ENCODE measurements around the gene SGF29.
"Not testable (repeated sequence)": the region's sequence is repeated elsewhere in the genome, so short reads cannot be mapped to it uniquely, and the experiment has no call there.

Gene SGF29

GRCh38 chr16:28526201-28527099, 27.3 kb upstream of the SGF29 start:
- FAIRE-seq: no peak
- no peak for TF ChIP-seq POLR2A (IDR thresholded peaks at IDR 0.05; ENCODE audit: low read depth, low read length)

GRCh38 chr16:28527100-28527785, 26.5 kb upstream of the SGF29 start:
- DNase-seq (ENCODE audit: insufficient read length, low spot score); FAIRE-seq: not testable (repeated sequence)

More at GRCh38 chr16:28526201-28527099, 27.3 kb upstream of the SGF29 start:
- no peak for DNase-seq (ENCODE audit: insufficient read length, low spot score)

- DNase-seq (ENCODE audit: insufficient read length, low spot score) (no peak), FAIRE-seq (no peak)
- no peak for TF ChIP-seq POLR2A (IDR thresholded peaks at IDR 0.05; ENCODE audit: low read depth, low read length)
These were observed 25.7 kb upstream of the SGF29 start for GRCh38 chr16:28527985-28528384.

GRCh38 chr16:28528463-28528867, 25.3 kb upstream of the SGF29 start:
- no peak for FAIRE-seq
- no peak for DNase-seq (ENCODE audit: insufficient read length, low spot score)
- no peak for TF ChIP-seq POLR2A (IDR thresholded peaks at IDR 0.05; ENCODE audit: low read depth, low read length)

- TF ChIP-seq POLR2A (IDR thresholded peaks at IDR 0.05; ENCODE audit: low read depth, low read length): no peak
- no peak for DNase-seq (ENCODE audit: insufficient read length, low spot score)
- FAIRE-seq: no peak
These were observed 24.6 kb upstream of the SGF29 start for GRCh38 chr16:28529124-28529523.

- TF ChIP-seq POLR2A (IDR thresholded peaks at IDR 0.05; ENCODE audit: low read depth, low read length): no peak
- no peak for FAIRE-seq
- no peak for DNase-seq (ENCODE audit: insufficient read length, low spot score)
These were observed 21.7 kb upstream of the SGF29 start for GRCh38 chr16:28531777-28532744.

- DNase-seq (ENCODE audit: insufficient read length, low spot score) (no peak), FAIRE-seq (no peak)
- TF ChIP-seq POLR2A (IDR thresholded peaks at IDR 0.05; ENCODE audit: low read depth, low read length): no peak
These were observed 20.6 kb upstream of the SGF29 start for GRCh38 chr16:28532940-28533647.

GRCh38 chr16:28534542-28535373, 19.0 kb upstream of the SGF29 start:
- DNase-seq (ENCODE audit: insufficient read length, low spot score) (no peak), FAIRE-seq (no peak)
- TF ChIP-seq POLR2A (IDR thresholded peaks at IDR 0.05; ENCODE audit: low read depth, low read length): no peak

- FAIRE-seq (no peak), DNase-seq (ENCODE audit: insufficient read length, low spot score) (no peak)
- TF ChIP-seq POLR2A (IDR thresholded peaks at IDR 0.05; ENCODE audit: low read depth, low read length): no peak
These were observed 16.6 kb upstream of the SGF29 start for GRCh38 chr16:28537076-28537475.

- DNase-seq (ENCODE audit: insufficient read length, low spot score) (no peak), FAIRE-seq (no peak)
- no peak for TF ChIP-seq POLR2A (IDR thresholded peaks at IDR 0.05; ENCODE audit: low read depth, low read length)
These were observed 15.6 kb upstream of the SGF29 start for GRCh38 chr16:28537964-28538732.

- peak; percentile 86 for DNase-seq (ENCODE audit: insufficient read length, low spot score)
- no peak for TF ChIP-seq POLR2A (IDR thresholded peaks at IDR 0.05; ENCODE audit: low read depth, low read length)
- peak; percentile 76 for FAIRE-seq
These were observed 14.8 kb upstream of the SGF29 start, which contains the start of gene NUPR1 for GRCh38 chr16:28538733-28539596. Gene NUPR1, minus strand, starts transcription at chr16:28538974. Its CDS starts 67 bp downstream, at chr16:28538907.
